Activated B cell treated with CpG ODN at 0.5 μM for 24 hours (primary cell): ENCODE data around the gene CPSF4L. TPM values are rescaled to one million over a fixed set of nuclear protein-coding genes. Genes with fewer than 3 reads are reported as not detected.

Source experiments
- ATAC-seq: fragments of 200-7000 bp; cut with Tn5 transposase; one replicate; pipeline ENCODE4 v1.10.0; 2021; ENCODE audit warnings: low read depth, mild to moderate bottlenecking, moderate library complexity
- CTCF ChIA-PET: fragments of 350-600 bp; sonication (Branson Sonifier 250); formaldehyde crosslinking; loops from one replicate; lab custom pipeline; 2021; ENCODE audit warnings: antibody characterized with exemption; lab: Charles Lee
- POLR2A ChIA-PET: fragments of 350-600 bp; sonication (Branson Sonifier 250); formaldehyde crosslinking; loops from one replicate; lab custom pipeline; 2021; ENCODE audit warnings: antibody characterized with exemption; lab: Charles Lee
- DNase-seq: peaks from one replicate; pipeline ENCODE4 v3.0.0; 2022
- H3K27ac Mint-ChIP-seq: one replicate; pipeline ENCODE4 v1.8.0; 2020; ENCODE audit warnings: mixed read lengths
- H3K27me3 Mint-ChIP-seq: one replicate; pipeline ENCODE4 v1.8.0; 2021; ENCODE audit warnings: mixed read lengths
- H3K36me3 Mint-ChIP-seq: one replicate; pipeline ENCODE4 v1.8.0; 2021; ENCODE audit warnings: low read depth, mixed read lengths
- H3K4me1 Mint-ChIP-seq: one replicate; pipeline ENCODE4 v1.8.0; 2021; ENCODE audit warnings: mixed read lengths
- H3K4me3 Mint-ChIP-seq: one replicate; pipeline ENCODE4 v1.8.0; 2020; ENCODE audit warnings: mild to moderate bottlenecking, mixed read lengths
- H3K9me3 Mint-ChIP-seq: one replicate; pipeline ENCODE4 v1.8.0; 2020; ENCODE audit warnings: mixed read lengths
- intact Hi-C: fragments of 100-400 bp; cut with micrococcal nuclease; formaldehyde crosslinking; loops from one replicate; pipeline ENCODE4 v1.15.1; 2024
- total RNA-seq: library from RNA; stranded (reverse); gene quantifications from 2 replicates; pipeline ENCODE4 v1.2.3, GENCODE V29; 2022
- TF ChIP-seq, protein P1 (sequence below): fragments of 200-600 bp; IDR thresholded peaks from one replicate; pipeline ENCODE4 v1.8.0; 2022; ENCODE audit warnings: antibody characterized with exemption, mild to moderate bottlenecking

The CPSF4L gene
- total RNA-seq, 1 donor from 2014 or later: not detected

DNA sequence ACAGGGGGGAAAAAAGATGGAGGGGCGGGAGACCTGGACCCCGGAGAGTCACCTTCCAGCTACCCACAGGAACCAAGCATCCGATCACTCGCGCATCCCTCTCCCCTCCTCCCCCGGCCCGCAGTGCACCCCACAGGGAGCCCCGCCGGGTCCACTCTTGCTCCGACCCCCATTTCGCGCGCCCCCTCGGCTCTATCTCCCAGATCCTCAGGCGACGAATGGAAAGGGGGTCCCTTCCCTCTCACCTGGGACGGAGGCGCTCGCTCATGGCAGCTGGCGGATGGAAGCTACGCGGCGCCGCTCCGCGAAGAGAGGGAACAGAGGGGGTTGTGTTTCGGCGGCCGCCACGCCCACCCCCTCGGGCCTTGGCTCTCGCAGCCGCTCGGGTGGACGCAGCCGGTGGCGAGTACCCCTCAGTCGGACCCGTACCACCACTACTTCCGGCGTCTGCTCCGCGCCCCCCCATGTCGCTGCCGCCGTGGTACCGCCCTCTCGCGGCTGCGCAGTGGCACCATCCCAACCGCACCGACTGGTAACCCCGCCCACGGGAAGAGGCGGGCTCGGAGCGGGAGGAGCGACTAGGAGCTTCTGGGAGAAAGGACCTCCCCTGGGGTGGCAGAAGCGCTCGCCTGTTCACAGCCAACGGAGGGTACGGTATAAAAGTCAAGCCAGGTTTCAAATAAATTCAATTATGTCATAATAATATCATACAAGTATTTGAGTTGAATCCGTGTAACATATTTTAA lies 29.7 kb downstream of the CPSF4L start:
- peak overlapping the region; percentile 93 for H3K4me3 Mint-ChIP-seq
- peaks cover 54% of the 10 kb centered on the region for H3K4me1 Mint-ChIP-seq
- H3K27ac Mint-ChIP-seq: peak overlapping the region; percentile 97
- TF ChIP-seq, protein P1, sequence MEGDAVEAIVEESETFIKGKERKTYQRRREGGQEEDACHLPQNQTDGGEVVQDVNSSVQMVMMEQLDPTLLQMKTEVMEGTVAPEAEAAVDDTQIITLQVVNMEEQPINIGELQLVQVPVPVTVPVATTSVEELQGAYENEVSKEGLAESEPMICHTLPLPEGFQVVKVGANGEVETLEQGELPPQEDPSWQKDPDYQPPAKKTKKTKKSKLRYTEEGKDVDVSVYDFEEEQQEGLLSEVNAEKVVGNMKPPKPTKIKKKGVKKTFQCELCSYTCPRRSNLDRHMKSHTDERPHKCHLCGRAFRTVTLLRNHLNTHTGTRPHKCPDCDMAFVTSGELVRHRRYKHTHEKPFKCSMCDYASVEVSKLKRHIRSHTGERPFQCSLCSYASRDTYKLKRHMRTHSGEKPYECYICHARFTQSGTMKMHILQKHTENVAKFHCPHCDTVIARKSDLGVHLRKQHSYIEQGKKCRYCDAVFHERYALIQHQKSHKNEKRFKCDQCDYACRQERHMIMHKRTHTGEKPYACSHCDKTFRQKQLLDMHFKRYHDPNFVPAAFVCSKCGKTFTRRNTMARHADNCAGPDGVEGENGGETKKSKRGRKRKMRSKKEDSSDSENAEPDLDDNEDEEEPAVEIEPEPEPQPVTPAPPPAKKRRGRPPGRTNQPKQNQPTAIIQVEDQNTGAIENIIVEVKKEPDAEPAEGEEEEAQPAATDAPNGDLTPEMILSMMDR: no peak
- CTCF ChIA-PET: interaction anchor here (0.7 to 1.5 kb wide), 4 partner anchors 22 to 504 kb away, joined by 3 to 4 read pairs (median 4); no protein-coding TSS in a partner anchor
- peak; percentile 97 for DNase-seq
- ATAC-seq: peak; percentile 95
- POLR2A ChIA-PET: interaction anchor here (0.6 to 2.7 kb wide), 9 partner anchors 19 to 1509 kb away, joined by 3 to 17 read pairs (median 3); partner anchors contain the start of genes COG1 and RPL38
- no peaks in the 10 kb centered on the region for H3K27me3 Mint-ChIP-seq
- peaks cover 33% of the 10 kb centered on the region for H3K36me3 Mint-ChIP-seq
- intact Hi-C loops: loop anchor here (1.0 to 2.0 kb wide), 3 partner anchors 39 to 140 kb away; partner anchors contain the start of genes COG1 and SLC39A11
- H3K9me3 Mint-ChIP-seq: no peaks in the 10 kb centered on the region

DNA sequence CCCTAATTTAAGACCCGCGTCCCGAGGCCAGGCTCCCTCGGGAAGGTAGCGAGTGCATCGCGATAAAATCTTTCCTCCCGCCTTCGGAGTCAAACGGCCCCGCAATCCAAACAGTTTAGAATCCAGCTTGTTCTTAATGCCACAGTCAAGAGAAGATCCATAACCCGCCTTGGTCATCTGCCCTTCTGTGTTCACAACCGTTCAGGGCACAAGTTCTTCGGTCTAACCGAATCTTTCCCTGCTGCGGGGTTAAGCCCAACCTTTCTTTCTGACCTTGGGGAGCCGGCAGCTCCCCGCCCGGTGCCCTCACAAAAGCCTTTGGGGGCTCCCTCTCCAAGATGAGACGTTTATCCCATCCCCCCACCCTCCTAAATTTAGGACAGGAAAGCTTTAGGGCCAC lies 30.3 kb downstream of the CPSF4L start:
- intact Hi-C loops: no loop called here
- Mint-ChIP-seq H3K4me1 (peaks cover 60% of the 10 kb centered on the region), H3K9me3 (no peaks in the 10 kb centered on the region), H3K27ac (peak overlapping the region; percentile 97), H3K36me3 (peaks cover 31% of the 10 kb centered on the region), H3K27me3 (no peaks in the 10 kb centered on the region), H3K4me3 (peak overlapping the region; percentile 93)
- ChIA-PET CTCF (interaction anchor here (1.2 kb wide), 1 partner anchor 22 kb away, joined by 4 read pairs; no protein-coding TSS in a partner anchor), POLR2A (interaction anchor here (0.6 to 2.7 kb wide), 5 partner anchors 23 to 1510 kb away, joined by 3 to 17 read pairs (median 3); partner anchors contain the start of gene COG1)
- DNase-seq: no peak
- ATAC-seq: no peak
- TF ChIP-seq, protein P1: no peak

DNA sequence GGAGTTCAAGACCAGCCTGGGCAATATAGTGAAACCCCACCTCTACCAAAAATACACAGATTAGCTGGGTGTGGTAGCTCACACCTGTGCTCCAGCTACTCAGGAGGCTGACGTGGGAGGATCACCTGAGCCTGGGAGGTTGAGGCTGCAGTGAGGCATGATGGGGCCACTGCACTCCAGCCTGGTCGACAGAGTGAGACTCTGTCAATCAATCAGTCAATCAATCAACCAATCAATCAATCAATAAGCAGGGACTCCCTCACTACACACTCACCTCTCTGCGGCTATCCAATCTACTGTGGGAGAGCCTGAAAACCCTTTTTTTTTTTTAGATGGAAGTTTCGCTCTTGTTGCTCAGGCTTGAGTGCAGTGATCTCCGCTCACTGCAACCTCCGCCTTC lies 31.6 kb downstream of the CPSF4L start:
- Mint-ChIP-seq H3K27me3 (no peaks in the 10 kb centered on the region), H3K4me1 (peaks cover 63% of the 10 kb centered on the region), H3K9me3 (no peaks in the 10 kb centered on the region), H3K36me3 (peaks cover 26% of the 10 kb centered on the region), H3K27ac (no peak overlapping the region), H3K4me3 (no peak overlapping the region)
- CTCF ChIA-PET: no interaction called here
- POLR2A ChIA-PET: no interaction called here
- DNase-seq: no peak
- no peak for ATAC-seq
- intact Hi-C loops: no loop called here
- TF ChIP-seq, protein P1: no peak

DNA sequence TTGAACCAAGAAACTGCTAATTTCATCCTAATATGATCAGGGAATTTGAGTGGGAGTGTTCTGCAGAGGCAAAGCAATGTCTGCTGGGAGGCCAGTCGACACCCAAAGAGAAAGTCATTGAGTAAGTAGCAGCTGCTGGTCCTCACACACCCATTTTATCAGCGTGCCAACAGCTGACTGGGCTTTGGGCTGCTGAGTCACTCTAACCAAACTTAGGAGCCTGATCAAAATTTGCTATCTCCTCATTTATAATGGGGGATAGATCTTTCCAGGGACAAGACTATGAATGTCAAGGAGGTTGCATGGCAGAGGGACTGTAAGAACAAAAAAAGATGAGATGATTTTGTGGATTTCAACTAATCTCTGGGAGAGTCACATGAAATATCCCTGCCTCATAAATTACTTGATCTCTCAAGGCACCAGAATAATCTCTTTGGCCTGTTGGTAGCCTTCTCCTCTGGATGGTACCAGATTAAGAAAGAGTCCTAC lies 32.9 kb downstream of the CPSF4L start:
- Mint-ChIP-seq H3K4me3 (peak overlapping the region; percentile 12), H3K36me3 (peaks cover 25% of the 10 kb centered on the region), H3K27me3 (no peaks in the 10 kb centered on the region), H3K27ac (peak overlapping the region; percentile 26), H3K9me3 (no peaks in the 10 kb centered on the region), H3K4me1 (peaks cover 62% of the 10 kb centered on the region)
- ChIA-PET POLR2A (interaction anchor here (1.2 kb wide), 1 partner anchor 37 kb away, joined by 3 read pairs; no protein-coding TSS in a partner anchor), CTCF (interaction anchor here (1.3 to 2.0 kb wide), 2 partner anchors 26 to 141 kb away, joined by 3 to 4 read pairs; no protein-coding TSS in a partner anchor)
- TF ChIP-seq, protein P1: no peak
- DNase-seq (no peak), ATAC-seq (no peak)
- intact Hi-C loops: no loop called here

DNA sequence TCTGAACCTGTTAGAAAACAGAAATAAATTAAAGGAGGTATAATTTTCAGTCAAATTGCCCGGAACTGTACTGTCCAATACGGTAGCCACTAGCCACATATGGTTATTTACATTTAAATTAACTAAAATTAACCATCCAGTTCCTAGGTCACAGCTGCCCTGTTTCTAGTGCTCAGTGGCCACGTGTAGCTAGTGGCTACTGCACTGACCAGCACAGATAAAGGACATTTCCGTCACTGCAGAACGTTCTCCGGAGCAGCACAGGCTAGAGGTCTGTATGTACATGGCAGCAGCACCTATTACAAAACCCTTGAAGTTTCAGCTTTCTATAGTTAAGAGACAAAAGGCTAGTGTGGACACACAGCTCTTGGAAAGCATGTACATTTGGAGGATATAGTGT lies 33.7 kb downstream of the CPSF4L start:
- Mint-ChIP-seq H3K27me3 (no peaks in the 10 kb centered on the region), H3K4me1 (peaks cover 54% of the 10 kb centered on the region), H3K4me3 (no peak overlapping the region), H3K36me3 (peaks cover 29% of the 10 kb centered on the region), H3K27ac (no peak overlapping the region), H3K9me3 (no peaks in the 10 kb centered on the region)
- POLR2A ChIA-PET: interaction anchor here (1.2 kb wide), 1 partner anchor 36 kb away, joined by 3 read pairs; no protein-coding TSS in a partner anchor
- TF ChIP-seq, protein P1: no peak
- ATAC-seq (no peak), DNase-seq (no peak)
- intact Hi-C loops: no loop called here
- CTCF ChIA-PET: interaction anchor here (1.3 to 2.0 kb wide), 2 partner anchors 27 to 142 kb away, joined by 3 to 4 read pairs; no protein-coding TSS in a partner anchor
